Cardiac septum (tissue), 1 donor: Measurements from ENCODE around the gene RTEL1. TPM values are rescaled to one million over a fixed set of nuclear protein-coding genes. Genes with fewer than 3 reads are reported as not detected.
"Not testable (repeated sequence)": the region's sequence is repeated elsewhere in the genome, so short reads cannot be mapped to it uniquely, and the experiment has no call there.

ENCODE experiments used
- DNase-seq: peaks from one replicate; pipeline ENCODE4 v3.0.0-alpha.2; 2020; ENCODE audit warnings: low spot score
- intact Hi-C: fragments of 100-400 bp; cut with DNase I; formaldehyde crosslinking; loops from one replicate; pipeline ENCODE4 v1.14.0; 2022
- total RNA-seq: library from RNA; stranded (reverse); fragmentation: NEBNext Ultra II Directional; extraction: Animal tissue kit (Norgen Biotek cat#: 25700); gene quantifications from one replicate; pipeline ENCODE4 v1.2.1, GENCODE V29; 2021
- donor health status: DM: no; HTN: no; CAD: no.

Gene RTEL1
- total RNA-seq, 1 donor from 2014 or later = 10.5 TPM

DNA sequence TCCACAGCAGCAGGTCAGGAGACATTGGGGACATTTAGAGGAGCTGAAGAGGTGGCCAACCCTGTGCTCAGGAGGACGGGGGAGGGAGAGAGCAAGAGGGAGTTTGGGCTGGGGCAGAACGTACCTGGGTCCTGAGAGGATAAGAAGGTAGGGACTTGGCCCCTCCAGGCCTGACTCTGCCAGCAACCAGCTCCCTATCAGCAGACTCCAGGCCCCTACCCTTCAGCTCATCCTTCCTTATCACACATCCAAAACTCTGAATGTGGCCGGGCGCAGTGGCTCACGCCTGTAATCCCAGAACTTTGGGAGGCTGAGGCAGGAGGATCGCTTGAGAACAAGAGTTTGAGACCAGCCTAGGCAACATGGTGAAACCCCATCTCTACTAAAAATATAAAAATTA, 9.9 kb upstream of the RTEL1 start:
- DNase-seq = no peak
- intact Hi-C loops = no loop called here

DNA sequence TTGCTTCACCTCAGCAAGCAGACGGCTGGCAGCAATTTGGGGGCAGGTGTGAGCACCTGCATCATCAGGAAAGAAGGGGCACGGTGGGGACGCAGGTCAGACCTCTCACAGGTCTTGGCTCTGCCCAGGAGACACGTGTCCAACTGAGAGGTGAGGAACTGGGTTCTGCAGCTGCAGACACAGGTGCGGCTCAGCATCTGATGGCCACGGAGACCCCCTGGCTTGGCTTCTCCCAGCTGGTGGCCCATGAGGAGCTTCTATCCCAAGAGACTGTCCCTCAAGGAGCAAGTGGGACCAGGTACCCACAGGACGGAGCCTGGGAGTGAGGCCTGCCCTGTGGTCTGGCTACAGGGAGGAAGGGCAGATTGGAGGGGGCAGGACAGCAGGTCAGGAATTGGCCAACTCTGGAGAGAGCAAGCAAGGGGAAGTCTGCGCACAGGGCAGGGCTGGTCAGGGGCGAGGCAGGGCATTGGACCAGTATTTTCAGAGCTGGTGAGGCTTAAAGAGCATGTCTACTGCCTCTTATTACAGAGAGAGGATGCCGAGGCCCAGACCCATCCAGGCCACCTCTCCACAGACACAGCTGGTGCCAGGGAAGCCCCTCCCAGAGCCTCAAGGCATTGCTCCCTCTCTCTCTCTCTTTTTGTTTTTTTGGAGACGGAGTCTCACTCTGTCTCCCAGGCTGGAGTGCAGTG, 9.1 kb upstream of the RTEL1 start:
- intact Hi-C loops = no loop called here
- DNase-seq = no peak

DNA sequence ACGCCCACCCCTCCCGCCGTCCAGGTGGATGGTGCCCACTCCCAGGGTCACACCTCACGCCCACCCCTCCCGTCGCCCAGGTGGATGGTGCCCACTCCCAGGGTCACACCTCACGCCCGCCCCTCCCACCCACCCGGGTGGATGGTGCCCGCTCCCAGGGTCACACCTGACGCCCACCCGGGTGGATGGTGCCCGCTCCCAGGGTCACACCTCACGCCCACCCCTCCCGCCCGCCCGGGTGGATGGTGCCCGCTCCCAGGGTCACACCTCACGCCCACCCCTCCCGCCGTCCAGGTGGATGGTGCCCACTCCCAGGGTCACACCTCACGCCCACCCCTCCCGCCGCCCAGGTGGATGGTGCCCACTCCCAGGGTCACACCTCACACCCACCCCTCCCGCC, 7.6 kb upstream of the RTEL1 start:
- DNase-seq, intact Hi-C loops: not testable (repeated sequence)

DNA sequence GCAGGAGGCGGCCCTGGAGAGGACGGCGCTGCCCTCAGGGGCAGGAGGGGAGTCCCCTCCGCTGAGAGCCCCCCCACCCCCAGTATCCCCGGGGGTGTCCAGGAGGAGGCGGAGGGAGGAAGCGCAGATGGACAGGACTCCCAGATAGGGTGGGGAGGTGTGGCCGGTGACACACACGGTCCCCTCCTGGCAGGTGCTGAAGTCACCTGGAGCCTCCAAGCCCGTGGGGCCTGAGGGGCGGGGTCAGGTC, 6.2 kb upstream of the RTEL1 start:
- intact Hi-C loops = no loop called here
- DNase-seq = no peak

DNA sequence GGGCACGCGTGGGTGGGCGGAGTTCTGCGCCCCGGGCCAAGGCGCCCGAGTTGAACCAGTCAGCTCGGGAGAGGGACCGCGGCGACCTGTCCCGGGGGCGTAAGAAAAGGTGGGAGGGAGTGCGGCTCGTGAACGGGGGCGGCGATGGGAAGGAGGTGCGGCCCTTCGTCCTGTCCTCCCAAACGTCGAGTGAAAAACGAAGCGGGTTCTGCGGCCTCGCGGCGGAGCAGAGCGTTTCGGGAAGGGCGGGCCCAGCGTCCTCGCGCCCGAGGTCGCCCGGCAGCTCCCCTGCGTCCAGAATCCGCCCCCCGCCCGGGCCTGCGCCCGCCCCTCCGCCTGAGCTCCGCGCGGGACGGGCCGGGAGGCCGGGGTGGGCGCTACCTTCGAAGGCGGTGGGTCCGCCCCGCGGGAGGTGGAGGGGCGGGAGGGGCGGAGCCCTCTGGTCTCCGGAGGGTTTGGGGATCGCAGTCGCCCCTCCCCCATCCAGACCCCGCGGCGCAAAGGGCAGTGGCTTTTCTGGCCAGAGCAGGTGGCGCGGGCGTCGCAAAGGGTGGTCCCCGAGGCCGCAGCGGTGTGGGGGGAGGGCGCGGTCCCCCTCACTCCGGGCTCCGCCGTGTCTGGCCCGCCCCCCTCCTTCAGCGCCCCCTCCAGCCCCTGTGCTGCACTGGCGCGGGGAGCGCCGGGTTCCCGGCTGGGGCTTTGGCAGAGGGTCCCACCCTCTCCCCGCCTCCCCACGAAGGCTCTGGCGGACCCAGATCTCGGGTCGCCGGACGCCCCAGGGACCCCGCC, 5.7 kb upstream of the RTEL1 start:
- intact Hi-C loops = no loop called here
- no peak for DNase-seq

DNA sequence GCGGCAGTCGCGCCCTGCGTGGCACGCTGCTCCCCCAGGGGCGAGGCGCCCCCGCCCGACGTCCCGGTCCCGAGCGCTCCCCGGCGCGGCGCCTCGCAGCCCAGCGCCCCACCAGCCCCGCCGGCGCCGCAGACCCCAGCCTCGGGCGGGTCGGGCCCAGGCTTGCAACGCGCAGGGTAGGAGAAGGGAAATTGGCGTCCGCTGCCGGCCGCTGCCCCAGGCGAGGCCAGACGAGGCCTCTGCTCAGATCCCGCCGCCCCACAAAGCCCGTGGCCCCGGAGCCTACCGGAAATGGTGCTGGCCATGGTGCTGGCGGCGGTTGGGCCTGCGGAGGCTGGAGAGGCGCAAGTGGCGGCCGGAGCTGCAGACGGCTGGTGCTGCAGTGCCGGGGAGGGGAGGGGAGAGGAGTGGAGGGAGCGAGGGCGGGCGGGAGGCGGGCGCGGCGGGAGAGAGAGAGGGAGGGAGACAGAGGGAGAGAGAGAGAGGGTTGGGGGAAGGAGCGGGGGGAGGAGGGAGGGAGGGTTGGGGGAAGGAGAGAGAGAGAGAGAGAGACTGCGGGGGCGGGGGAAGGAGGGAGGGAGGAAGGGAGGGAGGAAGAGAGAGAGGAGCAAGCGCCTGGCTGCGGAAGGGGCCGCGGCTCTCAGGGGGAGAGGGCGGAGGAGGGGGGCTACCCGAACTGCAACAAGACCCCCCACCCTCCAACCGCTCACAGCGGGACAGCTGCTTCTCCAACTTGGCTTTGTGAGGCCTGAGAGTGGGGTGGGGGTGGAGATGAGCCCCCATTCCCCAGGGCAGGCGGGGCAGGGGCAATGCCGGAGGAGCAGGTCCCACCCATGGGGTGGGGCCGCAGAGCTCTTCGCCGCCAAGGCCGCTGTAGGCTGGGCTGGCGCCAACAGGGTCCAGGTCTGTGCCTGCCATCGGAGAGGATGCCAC, 4.8 kb upstream of the RTEL1 start, which contains the start of gene STMN3:
Gene STMN3 (minus strand): TSS at position 384 of the 933 bp plus-strand sequence. CDS start 79 bp downstream, at position 305.
- intact Hi-C loops = no loop called here
- peak; percentile 92 for DNase-seq

DNA sequence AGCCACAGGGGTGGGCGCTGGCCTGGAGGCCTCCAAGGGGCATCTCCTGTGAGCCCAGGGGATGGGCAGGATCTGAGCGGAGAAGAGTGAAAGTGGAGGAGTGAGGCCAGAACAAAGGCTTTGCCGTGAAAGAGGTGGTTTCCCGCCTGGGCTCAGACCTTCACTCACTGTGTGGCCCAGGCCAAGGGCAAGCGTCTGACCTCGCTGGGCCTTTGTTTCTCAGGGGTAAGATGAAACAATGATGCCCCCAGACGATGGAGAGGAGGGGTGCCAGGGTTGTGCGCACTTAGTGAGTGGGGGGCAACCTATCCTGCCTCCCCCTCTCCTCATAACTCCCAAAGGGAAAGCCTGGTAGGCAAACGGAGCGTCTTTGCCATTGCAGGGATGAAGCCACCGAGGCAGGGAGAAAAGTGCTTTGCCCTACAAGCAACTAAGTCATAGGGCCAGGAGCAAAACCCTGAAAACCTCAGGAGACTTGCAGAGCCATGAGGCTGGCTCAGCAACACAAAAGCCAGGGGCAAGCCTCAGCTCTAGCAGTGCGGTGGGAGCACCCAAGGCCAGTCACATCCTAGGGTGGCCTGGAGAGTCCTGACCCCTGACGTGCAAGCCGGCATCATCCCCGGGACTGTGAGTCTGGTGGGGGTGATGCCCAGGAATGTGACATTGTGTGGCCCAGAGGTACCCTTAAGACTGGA, 4.0 kb upstream of the RTEL1 start:
- no peak for DNase-seq
- intact Hi-C loops = no loop called here

DNA sequence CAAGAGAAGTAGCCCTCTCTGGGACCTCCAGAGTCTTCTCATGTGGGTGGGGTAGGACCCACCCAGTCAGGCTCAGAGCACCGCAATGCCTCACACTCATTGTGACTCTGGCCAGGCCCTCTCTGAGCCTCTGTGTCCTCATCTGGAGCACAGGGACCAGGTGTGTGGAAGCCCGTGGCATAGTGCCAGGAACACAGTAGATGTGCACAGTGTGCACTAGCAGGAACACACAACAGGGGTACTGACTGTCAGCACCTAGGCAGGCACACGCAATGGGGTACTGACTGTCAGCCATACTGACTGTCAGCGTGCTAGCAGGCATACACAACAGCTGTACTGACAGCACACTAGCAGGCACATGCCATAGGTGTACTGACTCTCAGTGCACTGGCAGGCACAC, 2.9 kb upstream of the RTEL1 start:
- intact Hi-C loops = no loop called here

DNA sequence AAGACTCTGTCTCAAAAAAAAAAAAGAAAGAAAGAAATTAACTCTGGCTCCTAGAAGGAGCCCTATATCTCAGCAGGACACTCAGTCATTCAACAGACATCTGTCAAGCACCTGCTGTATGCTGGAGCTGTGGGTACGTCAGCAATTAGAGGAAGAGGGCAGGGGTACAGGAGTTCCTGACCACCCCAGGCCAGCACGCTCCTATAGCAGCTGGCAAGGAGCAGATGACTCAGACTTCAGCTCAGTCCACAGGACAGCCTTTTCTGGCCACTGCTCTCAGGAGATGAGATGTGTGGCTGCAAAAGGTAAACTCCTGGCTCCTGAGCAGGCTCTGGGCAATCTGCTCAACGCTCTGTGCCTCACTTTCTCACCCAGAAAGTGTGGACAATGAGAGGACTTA, 1.7 kb upstream of the RTEL1 start:
- intact Hi-C loops = no loop called here
- no peak for DNase-seq

More for the DNA sequence above, 2.9 kb upstream of the RTEL1 start:
- no peak for DNase-seq

DNA sequence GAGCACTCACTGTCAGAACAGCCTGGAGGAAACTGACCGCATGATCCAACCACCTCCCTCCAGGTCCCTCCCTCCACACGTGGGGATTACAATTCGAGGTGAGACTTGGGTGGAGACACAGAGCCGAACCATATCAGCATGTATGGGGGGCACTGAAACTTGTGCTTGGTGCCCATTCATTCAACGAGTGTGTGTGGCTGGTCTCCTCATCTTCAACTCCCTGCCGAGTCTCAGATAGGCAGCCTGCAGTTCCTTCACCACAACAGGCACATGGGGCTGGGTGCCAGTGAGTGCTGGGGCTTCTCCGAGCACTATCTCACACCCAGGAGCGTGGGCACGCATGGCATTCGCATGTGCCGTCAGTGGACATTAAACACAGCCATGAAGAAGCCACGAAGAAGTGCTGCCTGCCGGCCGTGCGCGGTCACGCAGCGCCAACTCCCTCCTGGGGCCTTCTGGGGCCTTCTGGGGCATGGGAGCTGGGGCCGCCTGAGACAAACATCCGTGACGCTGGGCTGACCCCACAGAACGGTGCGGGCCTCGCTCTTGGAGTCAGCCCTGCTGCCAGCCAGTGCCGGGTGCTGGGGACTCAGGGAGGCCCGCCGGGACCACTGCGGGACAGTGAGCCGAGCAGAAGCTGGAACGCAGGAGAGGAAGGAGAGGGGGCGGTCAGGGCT, 714 bp upstream of the RTEL1 start:
- DNase-seq = no peak
- intact Hi-C loops = no loop called here

DNA sequence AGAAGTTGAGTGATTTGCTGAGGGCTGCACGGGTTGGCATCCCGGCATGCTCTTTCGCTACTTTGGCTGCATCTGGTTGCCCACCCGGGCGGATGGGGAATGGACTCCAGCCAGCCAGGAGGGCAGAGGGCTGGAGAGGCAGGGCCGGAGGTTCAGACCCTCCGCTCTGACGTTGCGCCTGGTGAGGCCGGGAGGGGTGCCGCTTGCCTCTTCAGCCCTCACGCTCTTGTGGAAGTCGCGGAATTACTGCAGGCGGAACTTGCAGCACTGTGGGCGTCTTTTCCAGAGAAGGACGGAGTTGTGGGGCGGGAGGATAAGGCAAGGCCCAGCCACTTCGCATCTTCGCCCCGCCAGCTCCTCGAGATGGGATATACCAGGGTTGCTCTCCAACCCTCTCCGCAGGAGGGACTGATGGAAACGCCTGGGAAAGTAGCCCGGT, 656 bp downstream of the RTEL1 start:
- no peak for DNase-seq
- intact Hi-C loops = loop anchor here (1.0 to 2.0 kb wide), 2 partner anchors 32 to 50 kb away; partner anchors contain the start of gene ZGPAT

DNA sequence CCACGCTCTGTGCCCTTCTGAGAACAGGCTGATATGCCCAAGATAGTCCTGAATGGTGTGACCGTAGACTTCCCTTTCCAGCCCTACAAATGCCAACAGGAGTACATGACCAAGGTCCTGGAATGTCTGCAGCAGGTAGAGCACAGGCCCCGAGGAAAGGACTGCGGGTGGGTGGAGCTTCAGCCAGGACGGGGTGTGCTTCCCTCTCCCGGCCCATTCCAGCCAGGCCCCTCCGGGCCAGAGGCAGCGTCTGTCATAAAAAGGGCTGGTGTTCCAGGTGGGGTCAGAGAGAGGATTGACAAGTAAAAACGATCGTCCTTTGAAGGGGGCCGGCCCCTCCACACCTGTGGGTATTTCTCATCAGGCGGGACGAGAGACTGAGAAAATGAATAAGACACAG, 1.3 kb downstream of the RTEL1 start:
- DNase-seq = no peak
- intact Hi-C loops = loop anchor here (2.0 kb wide), 1 partner anchor 49 kb away; the partner anchor contains the start of gene ZGPAT

DNA sequence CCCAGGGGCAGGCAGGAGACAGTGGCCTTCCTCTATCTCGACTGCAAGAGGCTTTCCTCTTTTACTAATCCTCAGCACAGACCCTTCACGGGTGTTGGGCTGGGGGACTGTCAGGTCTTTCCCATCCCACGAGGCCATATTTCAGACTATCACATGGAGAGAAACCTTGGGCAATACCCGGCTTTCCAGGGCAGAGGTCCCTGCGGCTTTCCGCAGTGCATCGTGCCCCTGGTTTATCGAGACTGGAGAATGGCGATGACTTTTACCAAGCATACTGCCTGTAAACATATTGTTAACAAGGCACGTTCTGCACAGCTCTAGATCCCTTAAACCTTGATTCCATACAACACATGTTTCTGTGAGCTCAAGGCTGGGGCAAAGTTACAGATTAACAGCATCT, 2.1 kb downstream of the RTEL1 start:
- DNase-seq, intact Hi-C loops: not testable (repeated sequence)

DNA sequence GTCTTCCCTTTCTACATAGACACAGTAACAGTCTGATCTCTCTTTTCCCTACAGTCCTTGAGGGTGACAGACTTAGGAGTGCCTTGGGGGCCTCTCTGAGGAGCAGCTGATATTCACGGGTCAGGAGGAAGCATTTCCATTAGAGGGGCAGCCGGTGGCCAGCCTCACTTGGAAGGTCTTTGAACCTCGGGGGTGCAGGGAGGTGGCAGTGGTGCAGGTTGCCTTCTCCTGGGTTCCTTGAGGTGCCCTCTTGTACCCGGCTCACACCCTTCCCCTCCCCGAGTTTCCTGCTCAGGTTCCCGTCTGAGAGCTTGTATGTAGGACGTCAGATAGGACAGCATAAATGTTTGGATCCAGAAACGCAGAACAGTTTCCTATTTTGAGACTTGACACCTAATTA, 2.5 kb downstream of the RTEL1 start:
- intact Hi-C loops = no loop called here

DNA sequence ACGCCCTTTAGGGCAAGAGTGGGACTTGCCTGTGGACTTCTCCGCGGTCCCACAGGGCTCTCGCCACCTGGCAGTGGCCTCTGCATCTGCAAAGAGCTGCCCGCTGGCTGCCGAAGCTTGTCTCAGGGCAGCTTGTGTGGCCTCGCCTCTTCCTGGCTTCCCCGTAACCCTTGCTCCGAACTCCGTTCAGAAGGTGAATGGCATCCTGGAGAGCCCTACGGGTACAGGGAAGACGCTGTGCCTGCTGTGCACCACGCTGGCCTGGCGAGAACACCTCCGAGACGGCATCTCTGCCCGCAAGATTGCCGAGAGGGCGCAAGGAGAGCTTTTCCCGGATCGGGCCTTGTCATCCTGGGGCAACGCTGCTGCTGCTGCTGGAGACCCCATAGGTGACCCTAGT, 3.0 kb downstream of the RTEL1 start:
- DNase-seq = no peak
- intact Hi-C loops = no loop called here

More for the DNA sequence above, 2.5 kb downstream of the RTEL1 start:
- no peak for DNase-seq

DNA sequence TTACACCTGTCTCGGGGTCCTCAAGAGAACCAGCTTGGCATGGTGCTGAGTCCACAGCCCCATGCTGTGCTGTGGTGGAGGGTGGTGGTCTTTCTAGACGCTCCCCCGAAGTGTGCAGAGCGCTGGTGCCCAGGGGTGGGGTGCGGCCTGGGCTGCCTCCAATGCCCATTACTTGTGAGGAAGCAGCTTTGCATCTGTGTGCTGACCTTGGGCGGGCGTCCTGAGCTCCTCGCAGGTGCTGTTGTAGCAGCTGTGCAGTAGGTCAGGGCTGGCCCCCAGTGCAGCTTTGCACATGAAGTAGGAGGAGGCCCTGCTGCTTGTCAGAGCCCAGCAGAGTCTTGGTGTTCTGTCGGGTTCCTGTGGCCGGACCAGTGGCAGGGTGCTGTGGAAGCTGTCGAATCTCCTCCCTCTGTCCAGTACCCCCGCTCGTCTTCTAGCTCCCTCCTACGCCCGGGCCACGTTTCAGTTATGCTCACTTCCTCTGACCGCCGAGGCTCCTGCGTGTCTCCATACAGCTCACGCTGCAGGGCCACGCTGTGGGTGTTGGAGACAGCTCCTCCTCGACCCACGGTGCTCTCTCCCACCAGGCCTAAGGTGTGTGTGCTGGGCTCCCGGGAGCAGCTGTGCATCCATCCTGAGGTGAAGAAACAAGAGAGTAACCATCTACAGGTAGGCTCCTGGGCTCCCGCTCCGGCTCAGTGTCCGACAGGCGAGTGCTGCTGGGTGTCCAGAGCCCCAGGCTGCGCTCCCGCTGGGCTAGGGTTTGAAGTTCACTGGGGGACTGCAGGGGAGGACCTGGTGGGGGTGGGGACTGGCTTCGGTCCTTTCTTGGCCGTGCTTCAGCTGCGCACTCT, 4.1 kb downstream of the RTEL1 start:
- no peak for DNase-seq
- intact Hi-C loops = no loop called here

DNA sequence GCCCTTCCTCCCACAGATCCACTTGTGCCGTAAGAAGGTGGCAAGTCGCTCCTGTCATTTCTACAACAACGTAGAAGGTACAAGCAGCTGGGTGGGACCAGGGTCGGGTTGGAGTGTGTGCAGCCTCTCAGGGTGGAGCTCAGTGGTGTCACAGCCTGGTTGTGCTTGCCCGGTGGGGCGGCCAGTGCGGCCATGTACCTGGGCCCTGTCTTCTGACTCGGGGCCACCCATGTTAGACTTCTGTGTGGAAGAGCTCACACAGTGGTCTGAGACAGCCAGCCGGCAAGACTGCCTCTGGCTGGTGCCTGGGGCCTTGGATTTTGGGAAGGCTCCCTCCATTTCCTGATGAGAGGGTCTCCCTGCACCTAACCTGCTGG, 4.7 kb downstream of the RTEL1 start:
- intact Hi-C loops = no loop called here
- DNase-seq = no peak
